ENCODE data around the gene TNRC6B.

Gene TNRC6B

GRCh38 chr22:40226620-40227019 lies 48.9 kb downstream of the TNRC6B start:
- no peak for TF ChIP-seq CTCF (conservative IDR thresholded peaks at IDR 0.05)

GRCh38 chr22:40231618-40232313 lies 54.0 kb downstream of the TNRC6B start:
- TF ChIP-seq CTCF (conservative IDR thresholded peaks at IDR 0.05), result no peak
- no peak overlapping the region for H3K27ac ChIP-seq

More at GRCh38 chr22:40226620-40227019, 48.9 kb downstream of the TNRC6B start:
- no peak overlapping the region for H3K27ac ChIP-seq

- no peak overlapping the region for H3K27ac ChIP-seq
- TF ChIP-seq CTCF (conservative IDR thresholded peaks at IDR 0.05), result no peak
These were observed 54.9 kb downstream of the TNRC6B start for GRCh38 chr22:40232624-40233023.

- no peak overlapping the region for H3K27ac ChIP-seq
- no peak for TF ChIP-seq CTCF (conservative IDR thresholded peaks at IDR 0.05)
These were observed 56.2 kb downstream of the TNRC6B start for GRCh38 chr22:40233886-40234285.

- H3K27ac ChIP-seq, result no peak overlapping the region
- no peak for TF ChIP-seq CTCF (conservative IDR thresholded peaks at IDR 0.05)
These were observed 56.9 kb downstream of the TNRC6B start for GRCh38 chr22:40234658-40235057.

GRCh38 chr22:40235308-40235707 lies 57.6 kb downstream of the TNRC6B start:
- TF ChIP-seq CTCF (conservative IDR thresholded peaks at IDR 0.05), result no peak
- no peak overlapping the region for H3K27ac ChIP-seq

- no peak overlapping the region for H3K27ac ChIP-seq
These were observed 58.5 kb downstream of the TNRC6B start for GRCh38 chr22:40236131-40236665.

More at GRCh38 chr22:40236131-40236665, 58.5 kb downstream of the TNRC6B start:
- TF ChIP-seq CTCF (conservative IDR thresholded peaks at IDR 0.05), result no peak

Data from VCaP (cell line).